Right lobe of liver (tissue), 6 donors: ENCODE results near the gene DIPK1A. TPM values are rescaled to one million over a fixed set of nuclear protein-coding genes. Genes with fewer than 3 reads are reported as not detected.

Source experiments
- ATAC-seq, 4 donors: fragments of 200-7000 bp; cut with Tn5 transposase; one replicate each; pipeline ENCODE4 v1.9.1; 2020; ENCODE audit warnings: mild to moderate bottlenecking in 4 of 4, moderate library complexity in 4 of 4
- DNase-seq, 3 donors: peaks; one replicate each; pipeline ENCODE4 v3.0.0-alpha.2; 2020
- H3K27ac ChIP-seq, 3 donors: fragments of 200-600 bp; one replicate each; pipeline ENCODE4 v1.8.0; 2022
- H3K27me3 ChIP-seq, 2 donors: fragments of 200-600 bp; one replicate each; pipeline ENCODE4 v1.8.0; 2022
- H3K36me3 ChIP-seq, 4 donors: fragments of 200-600 bp; sonication (generic) in 1 of 4; one replicate each; pipeline versions ENCODE4 v1.5.1 to v1.8.0; 2017 to 2022; ENCODE audit warnings: control low read depth in 1 of 4
- H3K4me1 ChIP-seq, 4 donors: fragments of 200-600 bp; sonication (generic) in 1 of 4; one replicate each; pipeline versions ENCODE4 v1.5.1 to v1.8.0; 2017 to 2022; ENCODE audit warnings: control low read depth in 1 of 4
- H3K4me3 ChIP-seq, 3 donors: fragments of 200-600 bp; one replicate each; pipeline ENCODE4 v1.8.0; 2022
- H3K9me3 ChIP-seq, 4 donors: fragments of 200-600 bp; sonication (generic) in 1 of 4; one replicate each; pipeline versions ENCODE4 v1.5.1 to v1.8.0; 2017 to 2022; ENCODE audit warnings: control low read depth in 1 of 4
- CTCF ChIP-seq, 4 donors: fragments of 200-600 bp in 3 of 4; fragments of 450-650 bp in 1 of 4; IDR thresholded peaks; one replicate each; pipeline versions ENCODE4 v1.5.1 to v1.8.0; 2016 to 2022; ENCODE audit warnings: antibody characterized with exemption in 4 of 4, mild to moderate bottlenecking in 2 of 4
- POLR2A ChIP-seq: fragments of 450-650 bp; IDR thresholded peaks from one replicate; pipeline ENCODE4 v1.6.1; 2017; ENCODE audit warnings: antibody characterized with exemption, mild to moderate bottlenecking
- WGBS: methylation state at CpG from one replicate; pipeline ENCODE4 v1.1.6; 2018; ENCODE audit warnings: low coverage, low lambda C conversion rate; ENCODE audit not compliant: insufficient coverage; ENCODE audit errors: missing lambda C conversion rate; 5-methylcytosine and 5-hydroxymethylcytosine counted together
- intact Hi-C, 2 donors: fragments of 100-400 bp; cut with DNase I; formaldehyde crosslinking; loops; one replicate each; pipeline versions ENCODE4 v1.11.2 to v1.14.1; 2022
- total RNA-seq, 6 experiments: library from RNA; depleted of rRNA in 2 of 6; stranded (reverse); fragments of >200 nt in 2 of 6; fragmentation: NEBNext Ultra II Directional in 3 of 6; extraction: Animal tissue kit (Norgen Biotek cat#: 25700) in 3 of 6; gene quantifications; one replicate each; pipeline versions ENCODE4 v1.1.0 to v1.2.4, GENCODE V29; 2016 to 2023
- donor health status: DM: no; HTN: yes; CAD: no.
- donor health status: DM: no; HTN: no; CAD: no.
- donor health status: DM: no; HTN: no; CAD: no.
- donor health status: DM: no; HTN: yes; CAD: no.
- donor health status: DM: no; HTN: yes; CAD: no.

The DIPK1A gene
- total RNA-seq, 6 experiments from 2014 or later, result 10.8 to 25.3 (median 15.1) TPM

- Histone ChIP-seq H3K36me3 (no peaks in the 10 kb centered on the region), H3K4me1 (peaks cover 0 to 46% (median 8%) of the 10 kb centered on the region in 4 donors), H3K27ac (no peak overlapping the region), H3K4me3 (no peak overlapping the region), H3K27me3 (no peaks in the 10 kb centered on the region), H3K9me3 (no peaks in the 10 kb centered on the region)
- ATAC-seq, result no peak
- 100% methylated on average over 1 of the region's 1 CpG for WGBS
- intact Hi-C loops, result no loop called here
- no peak for TF ChIP-seq POLR2A
- no peak for TF ChIP-seq CTCF (IDR thresholded peaks at IDR 0.05)
- DNase-seq, result no peak
Observed at GRCh38 chr1:92948071-92948470, 13.2 kb downstream of the DIPK1A start.

GRCh38 chr1:92945748-92946270, 15.5 kb downstream of the DIPK1A start:
- no peak for TF ChIP-seq POLR2A
- peaks cover 0 to 42% (median 11%) of the 10 kb centered on the region in 4 donors for H3K4me1 ChIP-seq
- ATAC-seq (peak; percentile 70 to 73 (median 70)), DNase-seq (no peak)
- H3K36me3 ChIP-seq, result no peaks in the 10 kb centered on the region
- intact Hi-C loops, result no loop called here
- no peak overlapping the region for H3K4me3 ChIP-seq
- H3K27ac ChIP-seq, result peak overlapping the region in 2 of 3 donors; percentile 1 to 24
- no peaks in the 10 kb centered on the region for H3K27me3 ChIP-seq
- WGBS, result 28% methylated on average over 4 of the region's 4 CpGs
- H3K9me3 ChIP-seq, result no peaks in the 10 kb centered on the region

GRCh38 chr1:92944901-92945747, 16.1 kb downstream of the DIPK1A start:
- H3K36me3 ChIP-seq, result no peaks in the 10 kb centered on the region
- peaks cover 0 to 41% (median 11%) of the 10 kb centered on the region in 4 donors for H3K4me1 ChIP-seq
- H3K4me3 ChIP-seq, result no peak overlapping the region
- ATAC-seq (peak; percentile 41 to 48 (median 46)), DNase-seq (no peak)
- no peaks in the 10 kb centered on the region for H3K27me3 ChIP-seq
- intact Hi-C loops, result no loop called here
- TF ChIP-seq POLR2A, result no peak
- TF ChIP-seq CTCF (IDR thresholded peaks at IDR 0.05), result no peak
- peak overlapping the region; percentile 6 to 24 (median 7) for H3K27ac ChIP-seq
- no peaks in the 10 kb centered on the region for H3K9me3 ChIP-seq
- 59% methylated on average over 3 of the region's 3 CpGs for WGBS

- Histone ChIP-seq H3K27ac (peak overlapping the region in 1 of 3 donors; percentile 41), H3K36me3 (no peaks in the 10 kb centered on the region), H3K27me3 (no peaks in the 10 kb centered on the region), H3K4me1 (peaks cover 0 to 41% (median 11%) of the 10 kb centered on the region in 4 donors), H3K9me3 (no peaks in the 10 kb centered on the region), H3K4me3 (no peak overlapping the region)
- DNase-seq (no peak), ATAC-seq (peak in 1 of 4 donors; percentile 18)
- whole genome bisulfite sequencing, result 100% methylated on average over 1 of the region's 4 CpGs
- TF ChIP-seq POLR2A (no peak), CTCF (IDR thresholded peaks at IDR 0.05) (no peak)
- intact Hi-C loops, result no loop called here
Observed at GRCh38 chr1:92943502-92943847, 17.8 kb downstream of the DIPK1A start.

GRCh38 chr1:92940541-92940940, 20.7 kb downstream of the DIPK1A start:
- no peak for ATAC-seq
- no peaks in the 10 kb centered on the region for H3K36me3 ChIP-seq
- DNase-seq, result no peak
- WGBS, result 78% methylated on average over 3 of the region's 3 CpGs
- no peak overlapping the region for H3K4me3 ChIP-seq
- H3K27me3 ChIP-seq, result no peaks in the 10 kb centered on the region
- H3K4me1 ChIP-seq, result peaks cover 0 to 54% (median 12%) of the 10 kb centered on the region in 4 donors
- H3K27ac ChIP-seq, result no peak overlapping the region
- intact Hi-C loops, result no loop called here
- H3K9me3 ChIP-seq, result no peaks in the 10 kb centered on the region
- TF ChIP-seq CTCF (IDR thresholded peaks at IDR 0.05) (no peak), POLR2A (no peak)
